IMR-90 (cell line): ENCODE results near the gene PDK1.

ENCODE experiments used
- CEBPB ChIP-seq: IDR thresholded peaks from 2 replicates; pipeline ENCODE4 v1.6.1; 2012; ENCODE audit warnings: low read depth, low read length, improper control_type of control experiment
- CHD1 ChIP-seq: IDR thresholded peaks from 2 replicates; pipeline ENCODE4 v1.6.1; 2012; ENCODE audit warnings: low read depth, low read length, improper control_type of control experiment
- CTCF ChIP-seq: conservative IDR thresholded peaks from 2 replicates; pipeline ENCODE4 v1.5.1; 2012; ENCODE audit warnings: mild to moderate bottlenecking, low read depth, low read length, improper control_type of control experiment
- POLR2A ChIP-seq: IDR thresholded peaks from 2 replicates; pipeline ENCODE4 v1.6.1; 2012; ENCODE audit warnings: mild to moderate bottlenecking, low read depth, low read length

DNA sequence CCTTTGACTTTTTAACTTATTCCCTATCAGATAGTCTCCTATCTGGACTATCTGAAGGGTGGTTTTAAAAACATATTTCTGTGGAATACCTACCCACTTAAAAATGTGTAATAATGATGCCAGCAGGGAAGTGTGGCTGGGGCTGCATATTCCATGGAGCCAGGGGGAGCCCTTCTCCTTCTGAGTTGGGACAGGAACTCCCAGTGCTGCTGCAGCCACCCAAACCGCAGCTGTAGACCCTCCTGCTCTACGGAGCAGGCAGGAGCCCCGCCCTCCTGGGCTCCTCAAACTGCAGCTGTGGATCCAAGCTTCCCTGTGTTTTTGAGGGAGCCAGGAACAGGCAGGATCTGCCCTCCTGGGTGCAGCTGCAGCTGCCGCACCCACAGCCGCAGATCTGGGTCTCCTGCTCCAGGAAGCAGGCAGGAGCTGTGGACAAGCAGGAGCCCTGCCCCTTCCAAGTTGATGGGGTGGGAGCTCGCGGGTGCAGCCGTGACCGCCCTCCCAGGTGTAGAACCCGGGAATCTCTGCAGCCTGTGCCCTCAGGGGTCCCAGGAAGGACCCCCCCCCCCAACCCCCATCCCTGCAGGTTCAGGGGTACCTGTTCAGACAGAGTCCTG lies 57.8 kb downstream of the PDK1 start:
- TF ChIP-seq POLR2A (no peak), CTCF (peak; percentile 26; the same call in 1 of the 2 replicates), CHD1 (no peak), CEBPB (no peak)
